ENCODE results near the gene PDZK1. TPM values are rescaled to one million over a fixed set of nuclear protein-coding genes. Genes with fewer than 3 reads are reported as not detected.
"Not testable (repeated sequence)": the region's sequence is repeated elsewhere in the genome, so short reads cannot be mapped to it uniquely, and the experiment has no call there.

The PDZK1 gene
- total RNA-seq, 1 experiment from 2014 or later: not detected

- H3K27me3 ChIP-seq (ENCODE audit: low read length); H3K79me2 ChIP-seq (ENCODE audit: low read length); H3K9me2 ChIP-seq (replicated peaks; ENCODE audit: insufficient read depth, low read length); H3K27ac ChIP-seq (ENCODE audit: low read length); H3K4me2 ChIP-seq (ENCODE audit: low read depth, low read length, poor library complexity, severe bottlenecking); H3K9me3 ChIP-seq (ENCODE audit: low read length); DNase-seq; H2AFZ ChIP-seq (ENCODE audit: low read length); H3K36me3 ChIP-seq (ENCODE audit: insufficient read depth, low read length); H3K4me1 ChIP-seq (ENCODE audit: low read length); H3K9ac ChIP-seq (ENCODE audit: low read length); H4K20me1 ChIP-seq (ENCODE audit: insufficient read depth, low read depth, low read length); H3K4me3 ChIP-seq (ENCODE audit: low read length): not testable (repeated sequence)
Observed at GRCh38 chr1:145643990-145644389, 63.2 kb downstream of the PDZK1 start.

GRCh38 chr1:145641886-145642285 lies 65.3 kb downstream of the PDZK1 start:
- not testable (repeated sequence) for H3K27me3 ChIP-seq (ENCODE audit: low read length); H3K4me1 ChIP-seq (ENCODE audit: low read length); H3K9ac ChIP-seq (ENCODE audit: low read length); DNase-seq; H3K27ac ChIP-seq (ENCODE audit: low read length); H3K36me3 ChIP-seq (ENCODE audit: insufficient read depth, low read length); H3K9me3 ChIP-seq (ENCODE audit: low read length); H2AFZ ChIP-seq (ENCODE audit: low read length); H3K9me2 ChIP-seq (replicated peaks; ENCODE audit: insufficient read depth, low read length); H3K79me2 ChIP-seq (ENCODE audit: low read length); H4K20me1 ChIP-seq (ENCODE audit: insufficient read depth, low read depth, low read length); H3K4me3 ChIP-seq (ENCODE audit: low read length); H3K4me2 ChIP-seq (ENCODE audit: low read depth, low read length, poor library complexity, severe bottlenecking)

GRCh38 chr1:145636237-145636636 lies 70.9 kb downstream of the PDZK1 start:
- H3K9me3 ChIP-seq (ENCODE audit: low read length); H3K4me2 ChIP-seq (ENCODE audit: low read depth, low read length, poor library complexity, severe bottlenecking); H3K4me1 ChIP-seq (ENCODE audit: low read length); H2AFZ ChIP-seq (ENCODE audit: low read length); DNase-seq; H3K9ac ChIP-seq (ENCODE audit: low read length); H4K20me1 ChIP-seq (ENCODE audit: insufficient read depth, low read depth, low read length); H3K27me3 ChIP-seq (ENCODE audit: low read length); H3K9me2 ChIP-seq (replicated peaks; ENCODE audit: insufficient read depth, low read length); H3K36me3 ChIP-seq (ENCODE audit: insufficient read depth, low read length); H3K79me2 ChIP-seq (ENCODE audit: low read length); H3K4me3 ChIP-seq (ENCODE audit: low read length); H3K27ac ChIP-seq (ENCODE audit: low read length): not testable (repeated sequence)

- H3K4me1 ChIP-seq (ENCODE audit: low read length); H2AFZ ChIP-seq (ENCODE audit: low read length); H3K36me3 ChIP-seq (ENCODE audit: insufficient read depth, low read length); H3K27ac ChIP-seq (ENCODE audit: low read length); H3K9me3 ChIP-seq (ENCODE audit: low read length); DNase-seq; H3K4me2 ChIP-seq (ENCODE audit: low read depth, low read length, poor library complexity, severe bottlenecking); H3K9me2 ChIP-seq (replicated peaks; ENCODE audit: insufficient read depth, low read length); H3K79me2 ChIP-seq (ENCODE audit: low read length); H4K20me1 ChIP-seq (ENCODE audit: insufficient read depth, low read depth, low read length); H3K27me3 ChIP-seq (ENCODE audit: low read length); H3K9ac ChIP-seq (ENCODE audit: low read length); H3K4me3 ChIP-seq (ENCODE audit: low read length): not testable (repeated sequence)
Observed at GRCh38 chr1:145622177-145622576, 85.0 kb downstream of the PDZK1 start.

Other genes starting within 250 kb of the PDZK1 start
- gene GPR89A, start 99.4 kb downstream of the PDZK1 start, total RNA-seq (2014; rRNA removed; shearing (Covaris generic); ENCODE audit: low replicate concordance): 35.1 and 44.9 TPM in 2 replicates
- not detected in 2 replicates for gene CD160, start 12.1 kb upstream of the PDZK1 start, total RNA-seq (2014; rRNA removed; shearing (Covaris generic); ENCODE audit: low replicate concordance)
- gene RNF115, start 116.7 kb upstream of the PDZK1 start, total RNA-seq (2014; rRNA removed; shearing (Covaris generic); ENCODE audit: low replicate concordance): 14.2 and 21.8 TPM in 2 replicates
- 33.4 and 57.7 TPM in 2 replicates for gene POLR3C, start 116.8 kb upstream of the PDZK1 start, total RNA-seq (2014; rRNA removed; shearing (Covaris generic); ENCODE audit: low replicate concordance)
- gene NUDT17, start 138.3 kb upstream of the PDZK1 start, total RNA-seq (2014; rRNA removed; shearing (Covaris generic); ENCODE audit: low replicate concordance): 2.9 and 8.3 TPM in 2 replicates
- gene PIAS3, start 151.7 kb upstream of the PDZK1 start, total RNA-seq (2014; rRNA removed; shearing (Covaris generic); ENCODE audit: low replicate concordance): 13.5 and 16.8 TPM in 2 replicates
- 0.11 TPM in 1 of 2 replicates, not detected in the other for gene ANKRD35, start 178.5 kb upstream of the PDZK1 start, total RNA-seq (2014; rRNA removed; shearing (Covaris generic); ENCODE audit: low replicate concordance)
- gene ITGA10, start 202.7 kb upstream of the PDZK1 start, total RNA-seq (2014; rRNA removed; shearing (Covaris generic); ENCODE audit: low replicate concordance): 1.4 and 1.5 TPM in 2 replicates
- 35.7 and 51.7 TPM in 2 replicates for gene PEX11B, start 211.3 kb upstream of the PDZK1 start, total RNA-seq (2014; rRNA removed; shearing (Covaris generic); ENCODE audit: low replicate concordance)
- 130 and 214 TPM in 2 replicates for gene RBM8A, start 220.1 kb upstream of the PDZK1 start, total RNA-seq (2014; rRNA removed; shearing (Covaris generic); ENCODE audit: low replicate concordance)